ENCODE data around the gene SERPIND1.

The SERPIND1 gene

DNA sequence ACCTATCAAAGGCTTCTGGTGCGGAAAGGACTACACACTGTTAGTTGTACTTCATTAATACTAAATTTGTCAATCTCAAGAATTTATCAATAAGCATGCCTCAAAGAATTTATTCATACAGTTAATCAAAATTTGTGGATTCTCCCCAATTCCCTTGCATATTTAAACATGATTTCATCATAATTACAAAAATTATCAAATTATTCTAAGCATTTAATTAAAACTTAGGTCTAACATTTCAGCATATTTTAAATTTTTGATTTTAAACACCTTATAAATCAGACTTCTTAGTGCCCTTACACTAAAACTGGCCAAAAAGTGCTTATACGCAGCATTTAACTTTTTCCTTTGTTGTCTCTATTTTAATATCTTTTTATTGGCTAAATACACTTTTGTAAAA is 13.8 kb upstream of the SERPIND1 start:
- TF ChIP-seq, protein P1, sequence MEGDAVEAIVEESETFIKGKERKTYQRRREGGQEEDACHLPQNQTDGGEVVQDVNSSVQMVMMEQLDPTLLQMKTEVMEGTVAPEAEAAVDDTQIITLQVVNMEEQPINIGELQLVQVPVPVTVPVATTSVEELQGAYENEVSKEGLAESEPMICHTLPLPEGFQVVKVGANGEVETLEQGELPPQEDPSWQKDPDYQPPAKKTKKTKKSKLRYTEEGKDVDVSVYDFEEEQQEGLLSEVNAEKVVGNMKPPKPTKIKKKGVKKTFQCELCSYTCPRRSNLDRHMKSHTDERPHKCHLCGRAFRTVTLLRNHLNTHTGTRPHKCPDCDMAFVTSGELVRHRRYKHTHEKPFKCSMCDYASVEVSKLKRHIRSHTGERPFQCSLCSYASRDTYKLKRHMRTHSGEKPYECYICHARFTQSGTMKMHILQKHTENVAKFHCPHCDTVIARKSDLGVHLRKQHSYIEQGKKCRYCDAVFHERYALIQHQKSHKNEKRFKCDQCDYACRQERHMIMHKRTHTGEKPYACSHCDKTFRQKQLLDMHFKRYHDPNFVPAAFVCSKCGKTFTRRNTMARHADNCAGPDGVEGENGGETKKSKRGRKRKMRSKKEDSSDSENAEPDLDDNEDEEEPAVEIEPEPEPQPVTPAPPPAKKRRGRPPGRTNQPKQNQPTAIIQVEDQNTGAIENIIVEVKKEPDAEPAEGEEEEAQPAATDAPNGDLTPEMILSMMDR (conservative IDR thresholded peaks at IDR 0.05; ENCODE audit: low read length): no peak
- no peak for DNase-seq (ENCODE audit: low read depth)
- no peak overlapping the region for H3K4me3 ChIP-seq (ENCODE audit: low read length)

DNA sequence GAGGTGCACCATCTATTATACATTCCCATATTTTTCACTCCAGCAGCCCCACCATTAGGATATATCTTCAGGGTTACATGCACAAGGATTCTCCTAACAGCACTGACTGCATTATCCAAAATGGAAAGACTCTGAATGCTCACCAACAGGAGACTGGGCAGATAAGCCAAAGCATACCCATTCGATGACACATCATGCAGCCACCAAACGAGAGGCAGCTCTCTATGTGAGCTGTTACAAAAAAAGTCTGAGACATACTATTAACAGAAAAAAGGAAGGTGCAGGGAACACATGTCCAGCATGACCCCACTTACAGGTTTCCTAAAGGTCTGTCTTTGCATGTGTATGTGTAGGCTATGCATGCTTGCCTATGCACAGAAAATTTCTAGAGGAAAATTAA is 12.4 kb upstream of the SERPIND1 start:
- TF ChIP-seq, protein P1 (conservative IDR thresholded peaks at IDR 0.05; ENCODE audit: low read length): no peak
- H3K4me3 ChIP-seq (ENCODE audit: low read length): no peak overlapping the region
- DNase-seq (ENCODE audit: low read depth): peak; percentile 31

GRCh38 chr22:20762233-20762796 is 11.6 kb upstream of the SERPIND1 start:
- TF ChIP-seq, protein P1 (conservative IDR thresholded peaks at IDR 0.05; ENCODE audit: low read length): no peak

DNA sequence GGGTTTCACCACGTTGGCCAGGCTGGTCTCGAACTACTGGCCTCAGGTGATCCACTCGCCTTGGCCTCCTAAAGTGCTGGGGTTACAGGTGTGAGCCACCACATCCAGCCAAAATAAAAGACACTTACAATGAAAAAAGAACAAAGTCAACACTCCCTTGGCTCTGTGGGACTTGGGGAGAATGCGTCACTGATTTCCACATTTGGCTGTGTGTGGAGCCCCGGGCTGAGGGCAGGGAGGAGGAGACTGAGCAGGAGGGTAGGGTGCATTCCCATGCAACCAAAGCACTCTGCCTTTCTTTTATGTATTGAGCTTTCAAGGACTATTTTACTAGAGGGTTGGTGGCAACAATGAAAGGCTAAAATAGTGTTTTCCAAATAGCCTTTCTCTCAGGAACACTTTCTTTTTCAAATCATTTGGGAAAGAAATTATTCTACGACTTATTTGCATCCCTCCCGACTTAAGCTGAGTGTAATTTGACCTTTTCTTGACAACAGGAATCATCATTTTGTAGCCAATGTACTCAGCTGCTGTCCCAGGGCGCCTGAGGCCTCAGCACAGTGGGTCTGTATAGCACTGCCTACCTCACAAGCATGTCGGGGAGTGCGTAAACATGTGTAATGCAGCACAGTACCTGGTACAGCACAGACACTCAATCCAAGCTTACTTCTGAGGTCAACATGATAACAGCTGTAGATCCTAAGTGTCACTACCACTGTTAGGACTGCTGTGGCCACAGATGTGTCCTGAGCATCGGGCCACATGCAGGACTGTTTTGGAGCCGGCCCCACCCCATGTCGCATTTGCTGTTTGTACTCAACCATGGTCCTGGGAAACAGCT is 10.1 kb upstream of the SERPIND1 start:
- TF ChIP-seq, protein P1 (conservative IDR thresholded peaks at IDR 0.05; ENCODE audit: low read length): no peak
- H3K4me3 ChIP-seq (ENCODE audit: low read length): no peak overlapping the region
- DNase-seq (ENCODE audit: low read depth): no peak

More at GRCh38 chr22:20762233-20762796, 11.6 kb upstream of the SERPIND1 start:
- no peak overlapping the region for H3K4me3 ChIP-seq (ENCODE audit: low read length)
- no peak for DNase-seq (ENCODE audit: low read depth)

GRCh38 chr22:20764471-20764720 is 9.5 kb upstream of the SERPIND1 start:
- no peak for DNase-seq (ENCODE audit: low read depth)
- TF ChIP-seq, protein P1 (conservative IDR thresholded peaks at IDR 0.05; ENCODE audit: low read length): no peak
- no peak overlapping the region for H3K4me3 ChIP-seq (ENCODE audit: low read length)

DNA sequence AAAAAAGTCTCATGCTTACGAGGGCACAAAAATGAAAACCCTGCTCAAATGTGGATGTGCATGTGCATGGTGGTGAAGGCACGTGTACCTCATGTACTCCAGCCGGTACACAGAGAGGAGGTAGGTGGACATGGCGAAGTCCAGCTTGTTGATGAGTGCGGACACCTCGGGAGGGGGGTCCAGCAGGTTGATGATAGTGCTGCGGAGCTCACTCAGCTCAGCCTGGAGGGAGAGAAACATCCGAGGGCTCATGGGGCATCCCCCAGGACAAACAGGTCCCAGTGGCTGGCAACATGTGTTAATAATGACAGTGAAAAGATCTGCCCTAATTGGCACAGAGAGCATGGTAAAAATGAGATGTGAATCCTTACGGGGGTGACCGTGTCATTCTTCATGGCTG is 9.2 kb upstream of the SERPIND1 start:
- TF ChIP-seq, protein P1 (conservative IDR thresholded peaks at IDR 0.05; ENCODE audit: low read length): no peak
- H3K4me3 ChIP-seq (ENCODE audit: low read length): no peak overlapping the region
- DNase-seq (ENCODE audit: low read depth): no peak

- H3K4me3 ChIP-seq (ENCODE audit: low read length): no peak overlapping the region
- TF ChIP-seq, protein P1 (conservative IDR thresholded peaks at IDR 0.05; ENCODE audit: low read length): no peak
- no peak for DNase-seq (ENCODE audit: low read depth)
Measured at GRCh38 chr22:20765938-20766337, 8.0 kb upstream of the SERPIND1 start.

Data from AG10803 (cell line).